Fibroblast of skin of scalp (primary cell): ENCODE results near the gene ZFYVE27. TPM values are rescaled to one million over a fixed set of nuclear protein-coding genes. Genes with fewer than 3 reads are reported as not detected.
A peak's percentile ranks its signal among the peaks of the same experiment; 100 is the strongest.
"Not testable (repeated sequence)": the region's sequence is repeated elsewhere in the genome, so short reads cannot be mapped to it uniquely, and the experiment has no call there.

Experiments
- DNase-seq: peaks from one replicate; pipeline ENCODE4 v3.0.0-alpha.2; 2013
- polyA plus RNA-seq, 2 experiments: library from polyadenylated mRNA; unstranded; fragments of 120-200 nt; gene quantifications; one replicate each; pipeline ENCODE4 v1.2.1, GENCODE V29; 2013; ENCODE audit not compliant: insufficient read length in 2 of 2

ZFYVE27 gene, protein sequence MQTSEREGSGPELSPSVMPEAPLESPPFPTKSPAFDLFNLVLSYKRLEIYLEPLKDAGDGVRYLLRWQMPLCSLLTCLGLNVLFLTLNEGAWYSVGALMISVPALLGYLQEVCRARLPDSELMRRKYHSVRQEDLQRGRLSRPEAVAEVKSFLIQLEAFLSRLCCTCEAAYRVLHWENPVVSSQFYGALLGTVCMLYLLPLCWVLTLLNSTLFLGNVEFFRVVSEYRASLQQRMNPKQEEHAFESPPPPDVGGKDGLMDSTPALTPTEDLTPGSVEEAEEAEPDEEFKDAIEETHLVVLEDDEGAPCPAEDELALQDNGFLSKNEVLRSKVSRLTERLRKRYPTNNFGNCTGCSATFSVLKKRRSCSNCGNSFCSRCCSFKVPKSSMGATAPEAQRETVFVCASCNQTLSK
- polyA plus RNA-seq (2013, experiment 1 of 2; ENCODE audit: insufficient read length) = 14.2 TPM
- 11.9 TPM for polyA plus RNA-seq (2013, experiment 2 of 2; ENCODE audit: insufficient read length)

DNA sequence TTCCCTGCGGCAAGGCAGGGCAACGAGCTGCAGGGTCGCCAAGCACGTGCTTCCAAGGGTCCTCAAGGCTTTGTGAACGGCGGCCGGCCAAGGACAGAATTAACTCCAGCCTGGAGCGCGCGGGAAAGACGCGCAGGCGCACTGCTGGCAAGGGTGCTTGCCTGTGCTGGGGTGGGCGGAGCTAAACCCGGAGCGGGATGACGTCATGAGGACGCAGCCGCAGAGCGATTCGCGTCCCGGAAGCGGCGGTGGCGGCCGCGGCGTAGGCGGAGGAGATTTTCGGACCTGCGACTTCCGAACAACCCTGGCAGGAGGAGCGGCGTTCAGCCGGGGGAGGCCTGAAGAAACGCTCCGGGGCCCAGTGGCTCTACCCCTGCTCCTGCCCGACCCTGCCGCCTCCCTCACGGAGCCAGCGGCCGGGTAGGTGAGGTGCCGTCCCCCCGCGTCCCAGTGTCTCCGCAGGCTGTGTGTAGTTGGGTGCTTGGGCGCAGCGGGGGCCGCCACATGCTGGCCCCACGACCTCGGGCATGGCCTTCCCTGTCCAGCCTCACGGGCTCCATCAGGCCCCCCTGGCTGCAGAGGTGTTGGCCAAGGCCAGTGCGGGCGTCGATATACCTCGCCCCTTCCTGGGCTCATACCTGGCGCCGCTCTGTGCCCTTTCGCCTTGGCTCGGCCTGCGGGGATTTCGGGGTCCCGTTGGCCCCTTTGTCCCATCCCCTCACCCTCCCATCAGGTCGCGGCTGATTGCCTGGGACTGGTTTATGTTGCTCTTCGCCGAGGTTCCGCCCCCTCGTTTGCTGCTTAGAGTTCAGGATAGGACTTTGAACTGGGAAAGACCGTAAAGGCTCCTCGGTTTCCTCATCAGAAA lies at the start of gene ZFYVE27:
ZFYVE27 (plus strand) TSS at position 227 of the 868 bp plus-strand sequence. CDS start 1,350 bp downstream, outside the sequence.
- peak; percentile 95 for DNase-seq

DNA sequence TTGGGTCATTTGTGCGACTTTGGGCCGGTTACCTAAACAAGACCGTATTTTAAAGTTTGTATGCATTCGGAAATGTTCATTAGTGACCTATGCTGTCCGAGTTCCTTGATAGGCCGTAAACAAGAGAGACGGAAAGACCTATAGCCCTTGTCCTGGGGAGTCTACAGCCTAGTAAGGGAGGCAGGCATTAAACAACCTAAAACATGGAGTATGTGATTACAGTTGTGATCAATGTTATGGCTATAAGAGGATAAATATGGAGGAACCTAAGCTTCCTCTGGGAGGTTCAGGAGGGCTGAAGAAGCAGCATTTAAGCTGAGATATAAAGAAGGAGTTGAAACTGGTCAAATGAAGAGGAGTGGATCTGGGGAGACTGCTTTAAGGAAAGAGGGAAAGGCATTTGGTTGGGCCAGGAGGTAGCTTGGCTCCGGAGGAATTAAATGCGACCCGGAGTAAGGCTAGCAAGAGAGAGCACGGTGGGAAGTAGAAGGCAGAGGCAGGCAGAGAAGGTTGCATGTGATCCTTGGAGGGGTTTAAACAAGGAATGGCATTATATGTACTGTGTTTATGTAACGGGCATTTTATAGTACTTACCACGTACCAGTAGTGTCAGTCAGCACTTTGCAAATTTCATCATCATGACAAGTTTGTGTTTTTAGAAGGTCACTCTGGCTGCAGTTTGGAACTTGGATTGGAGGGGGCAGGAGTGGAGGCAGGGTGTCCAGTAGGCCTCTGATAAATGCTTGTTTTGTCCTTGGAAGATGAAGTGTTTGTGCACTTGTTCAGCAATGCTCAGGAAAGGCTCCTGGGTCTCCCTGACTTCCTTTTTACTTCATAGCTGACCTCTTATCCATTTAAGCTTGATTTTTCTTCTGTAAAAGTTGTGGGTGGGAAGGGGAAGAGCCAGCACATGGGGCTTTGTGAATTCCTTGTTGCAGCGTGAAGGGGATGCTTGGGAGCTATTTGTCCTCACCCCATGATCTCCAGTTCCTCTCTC lies 48.8 kb upstream of the ZFYVE27 start:
- DNase-seq = peak; percentile 43

DNA sequence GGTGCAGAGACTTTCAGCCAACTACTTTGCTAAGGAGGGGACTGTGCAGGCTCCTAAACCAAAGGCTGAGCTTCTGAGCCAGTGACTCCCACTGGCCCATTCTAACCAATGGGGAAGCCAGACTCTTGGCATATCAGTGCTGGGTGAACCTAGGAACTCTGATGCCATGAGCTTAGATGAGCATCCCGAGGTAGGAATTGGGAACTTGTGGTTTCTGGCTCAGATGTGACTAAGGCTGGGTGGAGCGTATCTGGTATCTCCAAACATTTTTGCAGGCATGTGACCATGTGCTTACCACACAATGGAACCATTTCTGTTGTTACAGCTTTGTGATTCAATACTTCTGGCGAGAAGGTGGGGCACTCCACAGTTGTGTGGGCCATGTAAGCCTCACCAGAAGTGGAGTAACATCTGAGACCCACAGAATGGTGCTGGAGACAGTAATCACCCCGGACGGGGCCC lies 47.3 kb upstream of the ZFYVE27 start:
- peak; percentile 90 for DNase-seq

DNA sequence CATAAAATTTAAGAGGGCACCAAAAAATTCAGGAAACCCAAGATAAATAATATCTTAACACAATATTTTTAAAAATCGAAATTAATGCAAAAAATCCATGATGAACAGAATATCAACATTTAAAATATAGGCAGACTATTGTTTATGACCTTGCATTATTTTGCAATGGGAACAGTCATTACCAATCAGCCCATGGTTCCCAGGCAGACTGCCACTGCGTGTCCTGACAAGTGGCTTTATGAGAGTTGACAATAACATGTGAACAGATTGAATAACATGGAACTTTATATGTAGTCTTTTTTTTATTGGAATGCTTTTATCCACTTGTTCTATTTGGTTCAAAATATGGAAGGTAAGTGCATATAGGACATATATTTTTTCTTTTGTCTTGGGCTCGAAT lies 46.8 kb upstream of the ZFYVE27 start:
- no peak for DNase-seq

DNA sequence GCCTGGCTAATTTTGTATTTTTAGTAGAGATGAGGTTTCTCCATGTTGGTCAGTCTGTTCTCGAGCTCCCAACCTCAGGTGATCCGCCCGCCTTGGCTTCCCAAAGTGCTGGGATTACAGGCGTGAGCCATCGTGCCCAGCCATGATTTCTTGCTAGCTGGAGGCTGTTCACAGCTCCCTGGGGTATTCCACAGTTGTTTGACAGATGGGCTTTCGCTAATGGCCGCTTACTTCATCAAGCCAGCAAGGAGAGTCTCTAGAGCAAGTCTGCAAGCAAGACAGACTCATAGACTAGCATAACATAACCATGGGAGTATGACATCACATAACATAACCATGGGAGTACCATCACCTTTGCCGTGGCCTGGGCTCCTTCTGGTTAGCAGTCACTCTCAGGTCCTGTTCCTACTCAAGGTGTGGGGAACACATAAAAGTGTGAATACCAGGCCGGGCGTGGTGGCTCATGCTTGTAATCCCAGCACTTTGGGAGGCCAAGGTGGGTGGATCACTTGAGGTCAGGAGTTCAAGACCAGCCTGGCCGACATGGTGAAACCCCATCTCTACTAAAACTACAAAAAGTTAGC lies 38.8 kb upstream of the ZFYVE27 start:
- DNase-seq = not testable (repeated sequence)

DNA sequence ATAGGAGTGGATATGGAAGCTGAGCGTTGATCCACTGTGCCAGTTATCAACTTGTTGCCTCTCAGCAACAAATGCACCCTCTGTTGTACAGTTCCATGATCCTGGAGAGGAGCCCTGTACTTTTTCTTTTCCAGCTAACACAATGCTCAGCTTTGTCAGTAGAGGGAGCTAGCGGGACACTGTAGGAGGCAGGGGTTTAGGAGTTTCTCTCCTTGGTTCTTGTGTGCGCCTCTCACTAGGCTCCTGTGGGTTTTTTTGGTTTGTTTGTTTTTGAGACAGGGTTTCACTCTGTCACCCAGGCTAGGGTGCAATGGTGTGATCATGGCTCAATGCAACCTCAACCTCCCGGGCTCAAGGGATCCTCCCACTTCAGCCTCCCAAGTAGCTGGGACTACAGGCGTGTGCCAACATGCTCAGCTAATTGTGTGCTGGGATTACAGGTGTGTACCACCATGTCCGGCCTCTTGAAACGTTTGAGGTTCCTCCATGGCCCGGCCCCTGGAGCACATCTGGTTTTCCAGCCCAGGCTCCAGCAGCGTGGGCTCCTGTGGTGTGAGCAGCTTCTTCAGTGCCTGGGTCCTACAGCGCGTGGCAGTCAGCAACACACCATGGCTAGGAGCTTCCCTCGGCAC lies 35.4 kb upstream of the ZFYVE27 start:
- DNase-seq = peak; percentile 78

DNA sequence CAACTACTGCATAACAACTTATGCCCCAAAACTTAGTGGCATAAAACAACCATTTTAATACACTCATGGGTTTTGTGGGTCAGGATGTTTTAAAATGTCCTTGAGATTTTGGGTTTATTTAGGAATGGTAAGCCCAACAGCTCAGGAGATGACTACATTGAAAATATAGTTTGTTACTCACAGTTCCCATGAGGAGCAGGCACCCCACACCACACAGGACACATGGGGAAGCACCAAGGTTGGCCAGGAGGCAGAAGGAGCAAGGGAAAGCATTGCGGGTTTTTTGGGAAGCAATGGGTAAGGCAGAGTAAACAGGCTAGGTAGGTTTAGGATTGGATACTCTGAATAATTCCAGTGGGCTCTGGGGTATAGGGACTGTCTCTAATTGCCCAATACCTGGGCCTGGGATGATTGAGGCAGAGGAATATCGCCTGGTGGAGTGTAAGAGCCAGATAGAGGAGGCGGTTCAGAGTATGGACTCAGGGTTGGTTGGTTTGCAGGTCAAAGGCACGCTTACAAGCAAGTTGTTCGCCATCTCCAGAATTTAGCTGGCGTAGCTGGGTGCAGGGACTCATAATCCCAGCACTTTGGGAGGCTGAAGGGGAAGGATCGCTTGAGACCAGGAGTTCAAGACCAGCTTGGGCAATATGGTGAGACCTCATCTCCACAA lies 33.4 kb upstream of the ZFYVE27 start:
- no peak for DNase-seq

DNA sequence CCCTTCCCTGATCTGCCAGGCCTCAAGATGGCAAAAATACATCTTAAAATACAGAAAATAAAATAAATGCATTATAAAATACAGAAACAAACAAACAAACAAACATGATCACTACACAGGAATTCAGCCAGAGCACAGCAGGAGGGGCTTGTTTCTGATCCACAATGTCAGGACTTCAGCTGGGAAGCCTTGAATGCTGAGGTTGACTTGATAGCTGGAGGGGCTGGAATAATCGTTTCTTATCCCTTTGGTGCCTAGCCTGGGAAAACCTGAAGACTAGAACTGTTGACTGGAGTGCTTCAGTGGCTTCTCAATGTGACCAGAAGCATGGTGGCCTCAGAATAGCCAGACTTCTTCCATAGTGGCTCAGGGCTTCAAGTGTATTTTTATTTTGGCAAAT lies 32.6 kb upstream of the ZFYVE27 start:
- no peak for DNase-seq

DNA sequence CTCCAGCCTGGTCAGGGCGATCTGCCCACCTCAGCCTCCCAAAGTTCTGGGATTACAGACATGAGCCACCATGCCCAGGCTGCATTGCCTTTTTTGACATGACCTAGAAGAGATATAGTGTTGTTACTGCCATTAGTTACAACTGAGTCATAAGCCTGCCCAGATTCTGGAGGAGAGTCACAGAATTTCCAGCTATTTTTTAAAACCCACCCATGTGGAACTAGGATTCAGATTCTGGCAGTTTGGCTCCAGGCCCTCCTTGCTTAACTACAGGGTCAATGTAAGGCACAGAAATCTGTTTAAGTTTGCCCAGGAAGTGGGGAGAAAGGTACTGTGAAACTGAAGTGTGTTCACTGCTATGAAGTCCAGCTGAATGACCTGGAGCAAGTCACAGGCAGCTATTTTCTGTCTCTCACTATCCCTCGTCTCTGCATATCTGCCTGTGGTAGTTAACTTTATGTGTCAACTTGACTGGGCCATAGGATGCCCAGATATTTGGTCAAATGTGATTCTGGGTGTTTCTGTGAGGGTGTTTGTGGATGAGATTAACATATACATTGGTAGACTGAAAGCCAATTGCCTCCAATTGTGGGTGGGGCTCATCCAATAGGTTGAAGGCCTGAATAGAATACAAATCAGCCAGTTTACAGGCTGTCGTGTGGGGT lies 31.8 kb upstream of the ZFYVE27 start:
- DNase-seq = no peak

DNA sequence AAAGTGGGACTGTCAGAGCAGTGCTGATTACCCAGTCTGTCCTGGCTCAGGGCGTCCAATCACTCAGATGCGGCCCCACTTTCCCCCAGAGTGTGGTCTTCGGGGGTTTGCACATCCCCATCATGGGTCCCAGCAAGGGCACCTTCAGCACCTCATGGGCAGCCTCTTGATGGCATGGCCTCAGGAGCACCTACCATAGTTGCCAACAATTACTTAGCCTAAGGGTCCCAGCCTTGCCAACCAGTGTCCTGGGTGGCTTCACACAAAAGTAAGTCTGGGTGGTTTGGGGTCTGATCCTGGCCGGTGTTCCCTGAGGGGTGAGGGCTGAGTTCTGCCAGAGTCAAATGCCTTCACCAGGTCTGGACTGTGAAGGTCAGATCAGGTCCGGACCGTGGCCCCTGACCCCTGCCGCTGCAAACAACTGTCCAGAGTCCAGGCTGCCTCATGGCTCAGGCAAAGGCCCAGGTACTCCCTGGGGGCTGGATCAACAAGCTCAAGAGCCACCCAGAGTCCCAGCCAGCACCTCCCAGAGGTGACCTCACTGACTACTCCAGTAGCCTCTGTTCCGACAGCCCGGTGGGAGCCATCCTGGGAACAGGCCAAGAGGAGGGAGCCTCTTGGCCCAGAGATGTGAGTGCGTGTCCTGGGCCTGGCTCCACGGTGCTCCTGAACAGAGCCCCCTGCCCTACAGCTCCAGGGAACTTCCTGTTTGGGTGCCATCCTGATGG lies 29.6 kb upstream of the ZFYVE27 start:
- no peak for DNase-seq

DNA sequence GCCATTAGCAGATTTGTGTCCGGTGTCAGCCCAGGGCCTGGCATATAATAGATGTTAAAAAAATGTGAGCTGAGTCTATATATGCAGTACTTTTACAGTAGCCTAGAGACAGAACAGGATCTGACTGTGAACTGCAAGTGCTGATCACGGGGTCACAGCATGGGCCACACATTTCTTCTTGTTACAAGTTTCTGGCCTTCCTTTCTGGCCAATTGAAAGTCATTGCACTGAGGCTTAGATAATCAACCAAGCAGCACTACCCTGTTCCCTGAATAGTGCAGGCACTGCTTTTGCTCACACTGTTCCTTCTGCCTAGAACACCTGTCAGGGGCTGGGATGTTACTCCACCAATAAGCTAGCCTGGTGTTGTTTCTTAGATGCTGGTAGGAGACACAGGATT lies 28.8 kb upstream of the ZFYVE27 start:
- DNase-seq = no peak

DNA sequence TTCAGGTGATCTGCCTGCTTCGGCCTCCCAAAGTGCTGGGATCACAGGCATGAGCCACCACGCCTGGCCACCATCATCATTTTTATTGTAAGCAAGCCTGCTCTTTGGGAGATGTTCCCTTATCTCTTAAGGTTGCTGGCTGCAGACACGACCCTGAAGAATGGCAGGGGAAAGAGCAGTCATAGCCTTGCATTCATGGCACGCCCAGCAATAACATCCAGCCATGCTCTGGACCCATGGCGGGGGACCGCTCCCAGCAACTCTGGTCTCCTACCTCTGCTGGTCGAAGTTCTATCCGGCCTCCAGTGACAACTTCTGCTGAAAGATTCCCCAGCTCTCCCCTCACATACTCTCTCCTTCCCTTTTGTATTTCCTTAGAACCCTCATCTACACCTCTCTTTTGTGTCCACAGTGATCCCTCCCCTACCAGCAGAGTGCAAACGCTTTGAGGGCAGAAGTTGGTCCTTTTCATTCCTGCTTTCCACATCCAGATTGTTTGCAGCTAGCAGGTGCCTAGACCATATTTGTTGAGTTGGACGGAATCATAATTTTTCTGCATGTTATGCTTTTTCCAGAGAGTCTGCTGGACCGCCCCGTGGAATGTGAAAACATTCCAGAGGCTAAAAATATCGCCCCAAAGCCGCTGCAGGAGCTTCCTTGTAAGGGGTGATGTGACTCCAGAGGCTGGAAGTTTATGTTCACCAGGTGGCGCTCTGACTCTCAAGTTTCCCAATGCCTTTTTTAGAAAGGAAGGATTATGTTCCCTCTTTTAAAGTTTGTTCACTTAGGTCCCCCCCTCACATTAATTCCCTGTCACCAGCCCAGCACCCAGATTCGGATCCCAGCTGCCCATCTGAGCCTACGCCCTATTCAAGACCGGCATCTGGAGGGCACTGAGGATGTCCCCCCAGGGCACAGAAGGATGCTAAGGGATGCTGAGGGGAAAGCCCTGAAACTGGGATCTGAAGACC lies 27.7 kb upstream of the ZFYVE27 start:
- peak; percentile 92 for DNase-seq

DNA sequence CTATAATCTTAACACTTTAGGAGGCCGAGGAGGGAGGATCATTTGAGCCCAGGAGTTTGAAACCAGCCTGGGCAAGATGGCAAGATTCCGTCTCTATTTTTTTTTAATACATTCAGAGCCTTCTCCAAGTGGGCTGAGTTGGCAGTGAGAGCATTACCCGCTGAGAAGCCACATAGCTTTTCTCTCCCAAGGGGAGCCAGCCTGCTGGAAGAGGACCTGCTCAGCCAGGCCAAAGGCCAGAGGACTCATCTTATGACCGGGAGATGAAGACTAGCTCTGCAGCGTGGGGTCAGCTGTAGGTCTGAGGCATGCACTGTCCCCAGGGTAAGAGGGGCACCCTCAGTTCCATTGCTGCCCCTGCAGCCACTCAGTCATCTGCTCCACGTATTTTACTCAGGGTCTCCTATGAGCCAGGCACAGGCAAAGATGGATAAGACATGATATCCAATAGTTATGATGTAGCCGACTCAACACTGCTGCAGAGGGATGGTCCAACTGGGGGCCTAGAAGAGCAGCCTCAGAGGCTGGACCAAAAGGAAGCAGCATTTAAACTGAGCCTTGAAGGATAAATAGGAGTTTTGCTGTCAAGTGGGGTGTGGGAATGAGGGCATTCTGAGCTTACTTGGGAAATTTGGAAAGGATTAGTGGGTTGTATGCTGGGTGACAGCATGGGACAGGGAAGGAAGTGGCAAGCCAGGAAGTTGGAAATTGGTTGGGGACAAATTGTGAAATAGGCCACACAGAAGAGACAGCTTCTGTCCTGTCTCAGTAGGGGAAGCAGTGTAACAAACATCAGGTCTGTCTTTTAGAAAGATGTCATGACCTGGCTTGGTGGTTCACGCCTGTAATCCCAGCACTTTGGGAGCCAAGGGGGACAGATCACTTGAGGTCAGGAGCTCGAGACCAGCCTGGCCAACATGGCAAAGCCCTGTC lies 25.0 kb upstream of the ZFYVE27 start:
- no peak for DNase-seq

DNA sequence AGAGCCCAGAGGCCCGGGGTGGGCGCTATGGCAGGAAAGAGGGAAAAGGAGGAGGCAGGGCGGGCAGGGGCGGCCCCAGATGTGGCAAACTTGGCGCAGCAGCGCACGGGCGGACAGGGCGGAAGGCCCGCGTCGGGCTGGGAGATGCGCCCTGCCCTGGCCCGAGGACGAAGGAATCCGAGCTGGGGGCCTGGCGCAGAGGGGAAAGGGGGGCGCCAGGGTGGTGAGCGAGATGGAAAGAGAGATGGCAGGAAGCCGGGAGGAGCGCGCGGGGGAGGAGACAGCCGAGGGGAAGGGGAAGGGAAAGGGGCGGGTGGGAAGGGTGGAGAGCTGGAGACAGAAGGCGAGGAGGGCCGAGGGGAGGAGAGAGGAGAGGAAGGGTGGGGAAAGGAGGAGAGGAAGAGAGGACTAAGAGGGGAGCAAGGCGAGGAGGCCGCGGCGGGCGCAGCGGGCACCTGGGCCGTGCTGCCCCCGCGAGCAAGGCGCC lies 23.5 kb upstream of the ZFYVE27 start, which contains the start of gene MARVELD1:
MARVELD1 (plus strand) TSS at position 392 of the 487 bp plus-strand sequence. CDS start 147 bp downstream, outside the sequence.
- peak; percentile 93 for DNase-seq

DNA sequence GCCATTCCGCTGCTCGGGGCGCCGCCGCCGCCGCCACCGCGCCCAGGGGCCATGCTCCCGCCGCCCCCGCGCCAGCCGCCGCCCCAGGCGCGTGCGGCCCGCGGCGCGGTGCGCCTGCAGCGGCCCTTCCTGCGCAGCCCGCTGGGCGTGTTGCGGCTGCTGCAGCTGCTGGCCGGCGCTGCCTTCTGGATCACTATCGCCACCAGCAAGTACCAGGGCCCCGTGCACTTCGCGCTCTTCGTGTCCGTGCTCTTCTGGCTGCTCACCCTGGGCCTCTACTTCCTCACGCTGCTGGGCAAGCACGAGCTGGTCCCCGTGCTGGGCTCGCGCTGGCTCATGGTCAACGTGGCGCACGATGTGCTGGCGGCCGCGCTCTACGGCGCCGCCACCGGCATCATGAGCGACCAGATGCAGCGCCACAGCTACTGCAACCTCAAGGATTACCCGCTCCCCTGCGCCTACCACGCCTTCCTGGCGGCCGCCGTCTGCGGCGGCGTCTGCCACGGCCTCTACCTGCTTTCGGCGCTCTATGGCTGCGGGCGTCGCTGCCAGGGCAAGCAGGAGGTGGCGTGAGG lies 23.0 kb upstream of the ZFYVE27 start:
- DNase-seq = peak; percentile 72
